Bronchial epithelial cell (primary cell): ENCODE measurements around the gene TMEM203. TPM values are rescaled to one million over a fixed set of nuclear protein-coding genes. Genes with fewer than 3 reads are reported as not detected.

Source experiments
- DNase-seq: peaks from one replicate; pipeline ENCODE4 v3.0.0-alpha.2; 2010; ENCODE audit warnings: low read depth
- FAIRE-seq: peaks from 2 replicates; lab custom pipeline; 2011; peaks lifted over from hg19 to GRCh38; lab: Jason Lieb, UNC
- H3K27me3 ChIP-seq: 2 replicates; pipeline ENCODE4 v1.5.1; 2011; ENCODE audit warnings: low read length; ENCODE audit not compliant: control insufficient read depth, insufficient read depth
- H3K36me3 ChIP-seq: 2 replicates; pipeline ENCODE4 v1.5.1; 2011; ENCODE audit warnings: low read length; ENCODE audit not compliant: control insufficient read depth, insufficient read depth
- H3K4me3 ChIP-seq: 2 replicates; pipeline ENCODE4 v1.5.1; 2011; ENCODE audit warnings: mild to moderate bottlenecking, low read depth, low read length, control low read depth
- total RNA-seq: library from RNA; depleted of rRNA; stranded (reverse); fragments of >200 nt; gene quantifications from 2 replicates; pipeline ENCODE4 v1.2.1, GENCODE V29; 2014
- TF ChIP-seq, protein P1 (sequence below): IDR thresholded peaks from 2 replicates; pipeline ENCODE4 v1.5.1; 2011; ENCODE audit warnings: mild to moderate bottlenecking, moderate library complexity, low read length, control low read depth, inconsistent platforms; ENCODE audit not compliant: insufficient read depth, severe bottlenecking

The TMEM203 gene
- total RNA-seq, 1 donor from 2014 or later = 39.2 TPM

DNA sequence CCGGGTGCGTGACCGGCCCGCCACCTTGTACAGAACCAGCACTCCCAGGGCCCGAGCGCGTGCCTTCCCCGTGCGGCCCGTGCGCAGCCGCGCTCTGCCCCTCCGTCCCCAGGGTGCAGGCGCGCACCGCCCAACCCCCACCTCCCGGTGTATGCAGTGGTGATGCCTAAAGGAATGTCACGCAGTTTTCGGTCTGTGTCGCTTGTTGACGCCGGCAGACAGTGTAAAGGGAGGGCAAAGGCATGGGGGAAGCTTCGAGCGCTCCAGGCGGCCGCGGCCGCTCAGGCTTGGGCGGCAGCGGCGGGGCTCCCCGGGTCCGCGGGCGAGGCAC is 36.9 kb downstream of the TMEM203 start:
- TF ChIP-seq, protein P1, sequence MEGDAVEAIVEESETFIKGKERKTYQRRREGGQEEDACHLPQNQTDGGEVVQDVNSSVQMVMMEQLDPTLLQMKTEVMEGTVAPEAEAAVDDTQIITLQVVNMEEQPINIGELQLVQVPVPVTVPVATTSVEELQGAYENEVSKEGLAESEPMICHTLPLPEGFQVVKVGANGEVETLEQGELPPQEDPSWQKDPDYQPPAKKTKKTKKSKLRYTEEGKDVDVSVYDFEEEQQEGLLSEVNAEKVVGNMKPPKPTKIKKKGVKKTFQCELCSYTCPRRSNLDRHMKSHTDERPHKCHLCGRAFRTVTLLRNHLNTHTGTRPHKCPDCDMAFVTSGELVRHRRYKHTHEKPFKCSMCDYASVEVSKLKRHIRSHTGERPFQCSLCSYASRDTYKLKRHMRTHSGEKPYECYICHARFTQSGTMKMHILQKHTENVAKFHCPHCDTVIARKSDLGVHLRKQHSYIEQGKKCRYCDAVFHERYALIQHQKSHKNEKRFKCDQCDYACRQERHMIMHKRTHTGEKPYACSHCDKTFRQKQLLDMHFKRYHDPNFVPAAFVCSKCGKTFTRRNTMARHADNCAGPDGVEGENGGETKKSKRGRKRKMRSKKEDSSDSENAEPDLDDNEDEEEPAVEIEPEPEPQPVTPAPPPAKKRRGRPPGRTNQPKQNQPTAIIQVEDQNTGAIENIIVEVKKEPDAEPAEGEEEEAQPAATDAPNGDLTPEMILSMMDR = no peak
- no peaks in the 10 kb centered on the region for H3K36me3 ChIP-seq
- DNase-seq (no peak), FAIRE-seq (no peak)
- H3K4me3 ChIP-seq = peak overlapping the region; percentile 18
- H3K27me3 ChIP-seq = peaks cover 30% of the 10 kb centered on the region

DNA sequence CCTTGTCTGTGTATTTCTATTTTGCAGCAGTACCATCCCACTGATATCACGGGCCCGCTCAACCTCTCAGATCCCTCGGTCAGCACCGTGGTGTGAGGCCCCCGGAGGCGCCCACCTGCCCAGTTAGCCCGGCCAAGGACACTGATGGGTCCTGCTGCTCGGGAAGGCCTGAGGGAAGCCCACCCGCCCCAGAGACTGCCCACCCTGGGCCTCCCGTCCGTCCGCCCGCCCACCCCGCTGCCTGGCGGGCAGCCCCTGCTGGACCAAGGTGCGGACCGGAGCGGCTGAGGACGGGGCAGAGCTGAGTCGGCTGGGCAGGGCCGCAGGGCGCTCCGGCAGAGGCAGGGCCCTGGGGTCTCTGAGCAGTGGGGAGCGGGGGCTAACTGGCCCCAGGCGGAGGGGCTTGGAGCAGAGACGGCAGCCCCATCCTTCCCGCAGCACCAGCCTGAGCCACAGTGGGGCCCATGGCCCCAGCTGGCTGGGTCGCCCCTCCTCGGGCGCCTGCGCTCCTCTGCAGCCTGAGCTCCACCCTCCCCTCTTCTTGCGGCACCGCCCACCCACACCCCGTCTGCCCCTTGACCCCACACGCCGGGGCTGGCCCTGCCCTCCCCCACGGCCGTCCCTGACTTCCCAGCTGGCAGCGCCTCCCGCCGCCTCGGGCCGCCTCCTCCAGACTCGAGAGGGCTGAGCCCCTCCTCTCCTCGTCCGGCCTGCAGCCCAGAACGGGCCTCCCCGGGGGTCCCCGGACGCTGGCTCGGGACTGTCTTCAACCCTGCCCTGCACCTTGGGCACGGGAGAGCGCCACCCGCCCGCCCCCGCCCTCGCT is 37.5 kb downstream of the TMEM203 start:
- peaks cover 26% of the 10 kb centered on the region for H3K27me3 ChIP-seq
- TF ChIP-seq, protein P1 = no peak
- H3K36me3 ChIP-seq = no peaks in the 10 kb centered on the region
- DNase-seq (no peak), FAIRE-seq (no peak)
- H3K4me3 ChIP-seq = peak overlapping the region; percentile 18

DNA sequence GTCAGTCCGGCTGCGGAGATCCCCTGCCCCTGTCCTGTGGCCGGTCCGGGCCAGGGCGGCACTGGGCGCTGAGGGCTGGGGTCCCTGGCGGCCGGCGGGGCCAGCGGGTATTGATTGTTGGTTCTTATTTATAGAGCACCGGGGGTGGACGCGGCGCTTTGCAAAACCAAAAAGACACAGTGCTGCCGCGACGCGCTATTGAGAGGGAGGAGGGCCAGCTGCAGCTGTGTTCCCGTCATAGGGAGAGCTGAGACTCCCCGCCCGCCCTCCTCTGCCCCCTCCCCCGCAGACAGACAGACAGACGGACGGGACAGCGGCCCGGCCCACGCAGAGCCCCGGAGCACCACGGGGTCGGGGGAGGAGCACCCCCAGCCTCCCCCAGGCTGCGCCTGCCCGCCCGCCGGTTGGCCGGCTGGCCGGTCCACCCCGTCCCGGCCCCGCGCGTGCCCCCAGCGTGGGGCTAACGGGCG is 38.1 kb downstream of the TMEM203 start:
- DNase-seq (no peak), FAIRE-seq (no peak)
- Histone ChIP-seq H3K27me3 (peaks cover 25% of the 10 kb centered on the region), H3K36me3 (no peaks in the 10 kb centered on the region), H3K4me3 (no peak overlapping the region)
- TF ChIP-seq, protein P1 = no peak

DNA sequence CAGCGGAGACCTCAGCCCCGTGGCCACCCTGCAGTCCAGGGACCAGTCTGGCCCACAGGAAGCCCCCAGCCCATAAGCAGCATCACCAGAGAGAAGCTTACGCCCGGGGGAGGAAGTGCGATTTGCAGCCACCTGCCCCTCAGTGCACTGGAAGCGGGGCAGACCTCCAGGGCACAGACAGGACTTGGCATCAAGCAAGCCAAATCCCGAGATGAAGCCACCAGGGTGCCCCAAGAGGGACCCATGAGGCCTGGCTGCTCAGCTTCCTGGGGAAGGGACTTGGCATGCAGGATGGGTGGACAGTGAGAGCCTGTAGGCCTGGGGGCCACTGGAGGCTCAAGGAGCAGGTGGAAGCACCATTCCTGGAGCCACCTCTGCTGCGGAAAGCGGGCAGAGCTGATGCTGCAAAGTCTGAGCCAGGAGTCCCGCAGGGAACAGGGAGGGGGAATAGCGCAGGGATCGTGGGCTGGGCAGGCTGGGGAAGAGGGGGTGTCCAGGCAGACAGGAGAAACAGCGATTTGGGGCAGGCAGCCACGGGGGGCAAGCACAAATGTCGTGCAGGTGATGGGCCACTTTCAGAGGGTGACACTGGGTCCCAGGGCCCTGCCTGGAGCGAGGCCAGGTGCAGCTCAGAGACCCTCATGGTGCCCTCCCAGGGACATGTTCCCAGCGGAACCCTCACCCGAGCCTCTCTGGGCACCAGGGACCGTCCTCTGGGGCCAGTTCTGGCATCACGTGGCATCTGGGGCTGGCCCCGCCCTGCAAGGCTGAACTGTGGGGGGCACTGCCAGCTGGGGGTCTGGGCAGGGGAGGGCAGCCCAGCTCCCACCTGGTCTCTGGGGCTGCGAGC is 38.8 kb downstream of the TMEM203 start:
- FAIRE-seq (no peak), DNase-seq (no peak)
- Histone ChIP-seq H3K36me3 (no peaks in the 10 kb centered on the region), H3K4me3 (no peak overlapping the region), H3K27me3 (peaks cover 26% of the 10 kb centered on the region)
- TF ChIP-seq, protein P1 = no peak

DNA sequence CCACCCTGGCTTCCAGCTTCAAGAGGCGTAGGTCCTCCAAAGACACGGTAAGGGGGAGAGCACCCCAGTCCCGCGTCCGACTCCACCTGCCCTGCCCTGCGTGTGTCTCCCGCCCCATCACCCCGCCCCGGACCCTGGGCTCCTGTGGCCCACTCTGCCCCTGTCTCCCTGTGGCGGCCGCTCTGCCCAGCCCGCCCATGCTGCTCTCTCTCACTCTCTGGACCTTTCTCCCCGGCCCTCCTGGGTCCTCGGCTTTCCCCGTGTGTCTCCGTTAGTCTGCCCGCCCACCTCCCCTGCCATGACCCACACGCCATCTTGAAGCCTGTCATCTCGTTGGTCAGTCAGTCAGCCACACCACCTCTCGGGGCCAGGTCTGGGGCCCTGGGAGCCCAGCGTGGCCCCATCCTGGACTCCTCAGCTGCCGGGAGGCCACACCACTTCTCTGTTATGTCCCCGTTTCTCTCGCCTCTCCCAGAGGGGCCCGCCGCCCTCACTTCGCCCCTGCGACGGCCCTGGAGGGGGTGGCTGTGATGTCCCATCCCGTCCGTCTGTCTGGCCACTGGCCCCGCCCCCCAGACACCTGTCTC is 40.1 kb downstream of the TMEM203 start:
- TF ChIP-seq, protein P1 = no peak
- peaks cover 21% of the 10 kb centered on the region for H3K27me3 ChIP-seq
- DNase-seq (no peak), FAIRE-seq (no peak)
- H3K36me3 ChIP-seq = no peaks in the 10 kb centered on the region
- H3K4me3 ChIP-seq = no peak overlapping the region
